Measurements from ENCODE around the gene MAPKAP1. TPM values are rescaled to one million over a fixed set of nuclear protein-coding genes. Genes with fewer than 3 reads are reported as not detected.
A peak's percentile ranks its signal among the peaks of the same experiment; 100 is the strongest.
"Not testable (repeated sequence)": the region's sequence is repeated elsewhere in the genome, so short reads cannot be mapped to it uniquely, and the experiment has no call there.

Gene MAPKAP1
- total RNA-seq, 2 donors from 2014 or later, result 53.8 to 72.1 TPM

GRCh38 chr9:125579030-125579932 lies 127.7 kb downstream of the MAPKAP1 start:
- Mint-ChIP-seq H3K9me3 (peaks cover 3 to 5% of the 10 kb centered on the region in 2 donors), H3K27ac (no peak overlapping the region), H3K36me3 (peaks cover 44 to 58% of the 10 kb centered on the region in 2 donors)
- ATAC-seq (no peak), DNase-seq (ENCODE audit: low spot score in 2 of 2) (no peak)

- Mint-ChIP-seq H3K27ac (no peak overlapping the region), H3K36me3 (peaks cover 42 to 55% of the 10 kb centered on the region in 2 donors)
Observed at GRCh38 chr9:125574126-125574877, 132.7 kb downstream of the MAPKAP1 start.

GRCh38 chr9:125572461-125572860 lies 134.5 kb downstream of the MAPKAP1 start:
- not testable (repeated sequence) for ATAC-seq
- Mint-ChIP-seq H3K9me3 (peaks cover 6 to 14% of the 10 kb centered on the region in 2 donors), H3K36me3 (peaks cover 39 to 52% of the 10 kb centered on the region in 2 donors)

More at GRCh38 chr9:125574126-125574877, 132.7 kb downstream of the MAPKAP1 start:
- peaks cover 6 to 14% of the 10 kb centered on the region in 2 donors for H3K9me3 Mint-ChIP-seq
- DNase-seq (ENCODE audit: low spot score in 2 of 2) (no peak), ATAC-seq (no peak)

GRCh38 chr9:125571824-125572223 lies 135.2 kb downstream of the MAPKAP1 start:
- DNase-seq (ENCODE audit: low spot score in 2 of 2); ATAC-seq; H3K27ac Mint-ChIP-seq: not testable (repeated sequence)
- H3K9me3 Mint-ChIP-seq, result peaks cover 6 to 14% of the 10 kb centered on the region in 2 donors
- peaks cover 39 to 52% of the 10 kb centered on the region in 2 donors for H3K36me3 Mint-ChIP-seq

More at GRCh38 chr9:125572461-125572860, 134.5 kb downstream of the MAPKAP1 start:
- H3K27ac Mint-ChIP-seq; DNase-seq (ENCODE audit: low spot score in 2 of 2): not testable (repeated sequence)

GRCh38 chr9:125570246-125570645 lies 136.8 kb downstream of the MAPKAP1 start:
- ATAC-seq, result no peak
- Mint-ChIP-seq H3K27ac (no peak overlapping the region), H3K9me3 (peaks cover 6 to 14% of the 10 kb centered on the region in 2 donors), H3K36me3 (peaks cover 25 to 37% of the 10 kb centered on the region in 2 donors)
- DNase-seq (ENCODE audit: low spot score in 2 of 2), result no peak

- no peak overlapping the region for H3K27ac Mint-ChIP-seq
- DNase-seq (ENCODE audit: low spot score in 2 of 2) (no peak), ATAC-seq (no peak)
- H3K9me3 Mint-ChIP-seq, result peaks cover 0 to 4% of the 10 kb centered on the region in 2 donors
- H3K36me3 Mint-ChIP-seq, result peaks cover 14 to 24% of the 10 kb centered on the region in 2 donors
Observed at GRCh38 chr9:125568621-125569020, 138.4 kb downstream of the MAPKAP1 start.

- not testable (repeated sequence) for H3K9me3 Mint-ChIP-seq; DNase-seq (ENCODE audit: low spot score in 2 of 2); H3K36me3 Mint-ChIP-seq; H3K27ac Mint-ChIP-seq; ATAC-seq
Observed at GRCh38 chr9:125566051-125566450, 141.0 kb downstream of the MAPKAP1 start.

GRCh38 chr9:125565126-125565525 lies 141.9 kb downstream of the MAPKAP1 start:
- no peak for DNase-seq (ENCODE audit: low spot score in 2 of 2)
- Mint-ChIP-seq H3K27ac (no peak overlapping the region), H3K36me3 (no peaks in the 10 kb centered on the region), H3K9me3 (no peaks in the 10 kb centered on the region)
- ATAC-seq, result no peak

GRCh38 chr9:125564631-125565030 lies 142.4 kb downstream of the MAPKAP1 start:
- no peak for ATAC-seq
- H3K27ac Mint-ChIP-seq, result no peak overlapping the region

GRCh38 chr9:125561509-125562148 lies 145.4 kb downstream of the MAPKAP1 start:
- ATAC-seq (peak; percentile 44 to 78), DNase-seq (ENCODE audit: low spot score in 2 of 2) (no peak)
- H3K9me3 Mint-ChIP-seq, result no peaks in the 10 kb centered on the region
- peak overlapping the region in 1 of 2 donors; percentile 61 for H3K27ac Mint-ChIP-seq
- peaks cover 0 to 6% of the 10 kb centered on the region in 2 donors for H3K36me3 Mint-ChIP-seq

More at GRCh38 chr9:125564631-125565030, 142.4 kb downstream of the MAPKAP1 start:
- Mint-ChIP-seq H3K9me3 (no peaks in the 10 kb centered on the region), H3K36me3 (peaks cover 0 to under 1% of the 10 kb centered on the region in 2 donors)
- DNase-seq (ENCODE audit: low spot score in 2 of 2), result no peak

- H3K36me3 Mint-ChIP-seq, result peaks cover 0 to 6% of the 10 kb centered on the region in 2 donors
- no peaks in the 10 kb centered on the region for H3K9me3 Mint-ChIP-seq
- DNase-seq (ENCODE audit: low spot score in 2 of 2) (no peak), ATAC-seq (no peak)
- H3K27ac Mint-ChIP-seq, result no peak overlapping the region
Observed at GRCh38 chr9:125559894-125560293, 147.1 kb downstream of the MAPKAP1 start.

GRCh38 chr9:125559194-125559593 lies 147.8 kb downstream of the MAPKAP1 start:
- Mint-ChIP-seq H3K36me3 (peaks cover 0 to 6% of the 10 kb centered on the region in 2 donors), H3K9me3 (no peaks in the 10 kb centered on the region), H3K27ac (no peak overlapping the region)
- DNase-seq (ENCODE audit: low spot score in 2 of 2) (no peak), ATAC-seq (no peak)

- DNase-seq (ENCODE audit: low spot score in 2 of 2) (peak in 1 of 2 donors; percentile 50), ATAC-seq (peak in 1 of 2 donors; percentile 59)
- Mint-ChIP-seq H3K9me3 (no peaks in the 10 kb centered on the region), H3K36me3 (peaks cover 0 to 6% of the 10 kb centered on the region in 2 donors), H3K27ac (no peak overlapping the region)
Observed at GRCh38 chr9:125558453-125559092, 148.4 kb downstream of the MAPKAP1 start.

- H3K27ac Mint-ChIP-seq, result no peak overlapping the region
- no peak for ATAC-seq
- DNase-seq (ENCODE audit: low spot score in 2 of 2), result no peak
- no peaks in the 10 kb centered on the region for H3K9me3 Mint-ChIP-seq
- H3K36me3 Mint-ChIP-seq, result peaks cover 0 to 6% of the 10 kb centered on the region in 2 donors
Observed at GRCh38 chr9:125556046-125556721, 150.8 kb downstream of the MAPKAP1 start.

GRCh38 chr9:125554726-125555125 lies 152.3 kb downstream of the MAPKAP1 start:
- no peak for ATAC-seq
- Mint-ChIP-seq H3K27ac (no peak overlapping the region), H3K9me3 (no peaks in the 10 kb centered on the region), H3K36me3 (peaks cover 0 to 6% of the 10 kb centered on the region in 2 donors)
- DNase-seq (ENCODE audit: low spot score in 2 of 2), result no peak
